Astrocyte (in vitro differentiated cells and primary cell): ENCODE results near the gene WNT5B. TPM values are rescaled to one million over a fixed set of nuclear protein-coding genes. Genes with fewer than 3 reads are reported as not detected.

ENCODE experiments used
- DNase-seq: peaks from one replicate; pipeline ENCODE4 v3.0.0-alpha.2; 2010; ENCODE audit warnings: low read depth
- FAIRE-seq: peaks from 2 replicates; lab custom pipeline; 2011; peaks lifted over from hg19 to GRCh38; lab: Jason Lieb, UNC
- H2AFZ ChIP-seq: 2 replicates; pipeline ENCODE4 v1.6.0; 2012; ENCODE audit warnings: low read depth, low read length, inconsistent platforms
- H3K27ac ChIP-seq: 2 replicates; pipeline ENCODE4 v1.5.1; 2011; ENCODE audit warnings: low read depth, low read length, inconsistent platforms
- H3K27me3 ChIP-seq: 2 replicates; pipeline ENCODE4 v1.6.0; 2011; ENCODE audit warnings: low read length, inconsistent platforms; ENCODE audit not compliant: insufficient read depth
- H3K36me3 ChIP-seq: 2 replicates; pipeline ENCODE4 v1.5.1; 2011; ENCODE audit warnings: low read length, inconsistent platforms; ENCODE audit not compliant: insufficient read depth
- H3K4me1 ChIP-seq: 2 replicates; pipeline ENCODE4 v1.5.1; 2011; ENCODE audit warnings: low read length, inconsistent platforms; ENCODE audit not compliant: insufficient read depth
- H3K4me2 ChIP-seq: 2 replicates; pipeline ENCODE4 v1.6.0; 2012; ENCODE audit warnings: low read length, inconsistent platforms
- H3K4me3 ChIP-seq: 2 replicates; pipeline ENCODE4 v1.5.1; 2011; ENCODE audit warnings: low read depth, mild to moderate bottlenecking, low read length, inconsistent platforms; ENCODE audit not compliant: insufficient read depth
- H3K79me2 ChIP-seq: 2 replicates; pipeline ENCODE4 v1.6.0; 2012; ENCODE audit warnings: mild to moderate bottlenecking, low read length, inconsistent platforms; ENCODE audit not compliant: insufficient read depth
- H3K9ac ChIP-seq: 2 replicates; pipeline ENCODE4 v1.6.0; 2012; ENCODE audit warnings: mild to moderate bottlenecking, low read length, inconsistent platforms
- H3K9me3 ChIP-seq: 2 replicates; pipeline ENCODE4 v1.5.1; 2012; ENCODE audit warnings: low read depth, mild to moderate bottlenecking, low read length, inconsistent platforms; ENCODE audit not compliant: insufficient read depth
- H4K20me1 ChIP-seq: 2 replicates; pipeline ENCODE4 v1.6.0; 2012; ENCODE audit warnings: low read length, inconsistent platforms; ENCODE audit not compliant: insufficient read depth
- H3K27ac Mint-ChIP-seq: one replicate; pipeline ENCODE4 v1.8.0; 2021; ENCODE audit warnings: mild to moderate bottlenecking, mixed read lengths; ENCODE audit not compliant: unreplicated experiment
- H3K27me3 Mint-ChIP-seq: one replicate; pipeline ENCODE4 v1.8.0; 2021; ENCODE audit warnings: low read depth, mixed read lengths; ENCODE audit not compliant: unreplicated experiment
- H3K36me3 Mint-ChIP-seq: one replicate; pipeline ENCODE4 v1.8.0; 2021; ENCODE audit warnings: low read depth, mixed read lengths; ENCODE audit not compliant: unreplicated experiment
- H3K4me1 Mint-ChIP-seq: one replicate; pipeline ENCODE4 v1.8.0; 2021; ENCODE audit warnings: low read depth, mixed read lengths; ENCODE audit not compliant: unreplicated experiment
- H3K4me3 Mint-ChIP-seq: one replicate; pipeline ENCODE4 v1.8.0; 2021; ENCODE audit warnings: mild to moderate bottlenecking, moderate library complexity, mixed read lengths; ENCODE audit not compliant: unreplicated experiment
- H3K9me3 Mint-ChIP-seq: one replicate; pipeline ENCODE4 v1.8.0; 2021; ENCODE audit warnings: mild to moderate bottlenecking, mixed read lengths; ENCODE audit not compliant: unreplicated experiment
- CTCF ChIP-seq: IDR thresholded peaks from 2 replicates; pipeline ENCODE4 v1.5.1; 2011; ENCODE audit warnings: low read depth, mild to moderate bottlenecking, inconsistent platforms, low read length, moderate library complexity; ENCODE audit not compliant: insufficient read depth
- EZH2 ChIP-seq: IDR thresholded peaks from 2 replicates; pipeline ENCODE4 v1.6.1; 2012; ENCODE audit warnings: mild to moderate bottlenecking, low read length, inconsistent platforms; ENCODE audit not compliant: insufficient read depth
- total RNA-seq: library from RNA; stranded (reverse); gene quantifications from 2 replicates; pipeline ENCODE4 v1.2.1, GENCODE V29; 2021

Gene WNT5B
- total RNA-seq, 1 donor from 2014 or later: 110 TPM

- Histone ChIP-seq H3K4me2 (no peak overlapping the region), H3K79me2 (peaks cover 38% of the 10 kb centered on the region), H2AFZ (no peak overlapping the region), H3K4me3 (no peak overlapping the region), H4K20me1 (peaks cover 11% of the 10 kb centered on the region), H3K27ac (no peak overlapping the region), H3K9me3 (no peaks in the 10 kb centered on the region), H3K4me1 (peaks cover 17% of the 10 kb centered on the region), H3K9ac (no peak overlapping the region), H3K36me3 (no peaks in the 10 kb centered on the region), H3K27me3 (no peaks in the 10 kb centered on the region)
- Mint-ChIP-seq H3K27me3 (no peaks in the 10 kb centered on the region), H3K4me3 (no peak overlapping the region), H3K4me1 (peaks cover 22% of the 10 kb centered on the region), H3K9me3 (no peaks in the 10 kb centered on the region), H3K27ac (no peak overlapping the region), H3K36me3 (peaks cover 4% of the 10 kb centered on the region)
- FAIRE-seq (no peak), DNase-seq (no peak)
- TF ChIP-seq CTCF: no peak
- TF ChIP-seq EZH2: no peak
Observed at GRCh38 chr12:1603269-1603993, 25.6 kb upstream of the WNT5B start.

GRCh38 chr12:1604464-1604863, 24.6 kb upstream of the WNT5B start:
- peaks cover 11% of the 10 kb centered on the region for H4K20me1 ChIP-seq
- H3K27me3 ChIP-seq: no peaks in the 10 kb centered on the region
- no peaks in the 10 kb centered on the region for H3K9me3 ChIP-seq
- peaks cover 17% of the 10 kb centered on the region for H3K4me1 ChIP-seq
- peaks cover 28% of the 10 kb centered on the region for H3K4me1 Mint-ChIP-seq
- no peak for DNase-seq
- no peak overlapping the region for H3K4me3 Mint-ChIP-seq
- H2AFZ ChIP-seq: no peak overlapping the region
- no peak overlapping the region for H3K4me2 ChIP-seq
- FAIRE-seq: no peak
- no peak overlapping the region for H3K4me3 ChIP-seq
- H3K79me2 ChIP-seq: peaks cover 36% of the 10 kb centered on the region
- H3K36me3 Mint-ChIP-seq: peaks cover 4% of the 10 kb centered on the region
- H3K27ac ChIP-seq: no peak overlapping the region
- H3K9ac ChIP-seq: no peak overlapping the region
- H3K9me3 Mint-ChIP-seq: no peaks in the 10 kb centered on the region
- no peaks in the 10 kb centered on the region for H3K36me3 ChIP-seq
- no peaks in the 10 kb centered on the region for H3K27me3 Mint-ChIP-seq
- peak overlapping the region; percentile 68 for H3K27ac Mint-ChIP-seq
- TF ChIP-seq CTCF: no peak
- TF ChIP-seq EZH2: no peak
